GM12873 (cell line): Measurements from ENCODE around the gene CAMK2B.

Source experiments
- TF ChIP-seq, protein P1 (sequence below): IDR thresholded peaks from 2 replicates; pipeline ENCODE4 v1.5.1; 2012; ENCODE audit warnings: low read depth, mild to moderate bottlenecking, moderate library complexity, low read length, control low read depth; ENCODE audit not compliant: insufficient read depth; ENCODE audit errors: missing control alignments

The CAMK2B gene

DNA sequence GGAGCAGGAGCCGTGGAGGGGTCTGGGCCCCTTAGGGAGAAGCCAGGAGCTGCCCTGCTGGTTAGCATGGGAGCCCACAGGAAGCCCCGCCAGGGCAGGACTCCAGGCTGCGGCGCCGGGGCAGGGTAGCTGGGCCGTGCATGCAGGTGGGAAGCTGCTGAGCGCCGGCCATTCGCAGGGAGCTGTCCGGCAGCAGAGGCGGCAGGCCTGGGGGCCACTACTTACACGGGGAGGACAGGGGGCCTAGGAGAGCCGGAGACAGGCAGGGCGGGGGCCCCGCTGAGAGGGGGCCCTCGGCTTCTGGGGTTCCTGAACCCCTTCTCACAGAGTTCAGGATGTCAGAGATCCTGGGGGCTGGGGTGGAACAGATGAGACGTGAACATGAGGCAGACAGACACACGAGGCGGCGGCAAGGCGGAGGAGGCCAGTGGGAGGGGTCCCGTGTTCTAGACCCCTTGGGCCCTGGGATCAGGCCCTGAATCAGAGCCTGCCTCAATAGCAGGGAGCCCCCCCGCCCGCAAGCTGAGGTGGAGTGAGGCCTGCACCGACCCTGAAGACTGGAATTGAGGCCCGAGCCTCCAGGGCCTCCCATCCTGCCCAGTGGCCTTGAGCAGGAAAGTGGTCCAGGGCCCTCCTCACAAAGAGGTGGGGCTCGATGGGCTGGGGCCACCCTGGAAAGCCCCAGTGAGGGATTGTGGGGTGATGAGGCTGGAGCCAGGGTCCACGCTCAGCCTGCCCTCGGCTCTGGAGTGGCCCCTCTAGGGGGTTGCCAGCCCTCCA, 96.6 kb downstream of the CAMK2B start:
- TF ChIP-seq, protein P1, sequence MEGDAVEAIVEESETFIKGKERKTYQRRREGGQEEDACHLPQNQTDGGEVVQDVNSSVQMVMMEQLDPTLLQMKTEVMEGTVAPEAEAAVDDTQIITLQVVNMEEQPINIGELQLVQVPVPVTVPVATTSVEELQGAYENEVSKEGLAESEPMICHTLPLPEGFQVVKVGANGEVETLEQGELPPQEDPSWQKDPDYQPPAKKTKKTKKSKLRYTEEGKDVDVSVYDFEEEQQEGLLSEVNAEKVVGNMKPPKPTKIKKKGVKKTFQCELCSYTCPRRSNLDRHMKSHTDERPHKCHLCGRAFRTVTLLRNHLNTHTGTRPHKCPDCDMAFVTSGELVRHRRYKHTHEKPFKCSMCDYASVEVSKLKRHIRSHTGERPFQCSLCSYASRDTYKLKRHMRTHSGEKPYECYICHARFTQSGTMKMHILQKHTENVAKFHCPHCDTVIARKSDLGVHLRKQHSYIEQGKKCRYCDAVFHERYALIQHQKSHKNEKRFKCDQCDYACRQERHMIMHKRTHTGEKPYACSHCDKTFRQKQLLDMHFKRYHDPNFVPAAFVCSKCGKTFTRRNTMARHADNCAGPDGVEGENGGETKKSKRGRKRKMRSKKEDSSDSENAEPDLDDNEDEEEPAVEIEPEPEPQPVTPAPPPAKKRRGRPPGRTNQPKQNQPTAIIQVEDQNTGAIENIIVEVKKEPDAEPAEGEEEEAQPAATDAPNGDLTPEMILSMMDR = no peak

- TF ChIP-seq, protein P1 = no peak
Observed at GRCh38 chr7:44227911-44228310, 97.5 kb downstream of the CAMK2B start.

DNA sequence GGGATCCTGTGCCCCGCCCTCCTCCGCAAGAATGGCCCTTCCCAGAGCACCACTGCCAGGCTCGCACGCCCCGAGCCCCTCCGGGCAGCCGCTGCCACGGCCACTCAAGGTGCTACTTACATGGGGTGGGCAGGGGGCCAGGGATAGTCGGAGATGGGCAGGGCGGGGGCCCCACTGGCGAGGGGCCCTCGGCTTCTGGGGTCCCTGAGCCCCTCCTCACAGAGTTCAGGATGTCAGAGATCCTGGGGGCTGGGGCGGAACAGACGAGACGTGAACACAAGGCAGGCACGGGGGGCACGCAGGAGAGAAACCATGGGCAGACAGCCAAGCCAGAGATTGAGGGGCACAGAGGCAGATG, 99.0 kb downstream of the CAMK2B start:
- TF ChIP-seq, protein P1 = no peak

GRCh38 chr7:44225566-44226395, 99.6 kb downstream of the CAMK2B start:
- TF ChIP-seq, protein P1 = no peak

DNA sequence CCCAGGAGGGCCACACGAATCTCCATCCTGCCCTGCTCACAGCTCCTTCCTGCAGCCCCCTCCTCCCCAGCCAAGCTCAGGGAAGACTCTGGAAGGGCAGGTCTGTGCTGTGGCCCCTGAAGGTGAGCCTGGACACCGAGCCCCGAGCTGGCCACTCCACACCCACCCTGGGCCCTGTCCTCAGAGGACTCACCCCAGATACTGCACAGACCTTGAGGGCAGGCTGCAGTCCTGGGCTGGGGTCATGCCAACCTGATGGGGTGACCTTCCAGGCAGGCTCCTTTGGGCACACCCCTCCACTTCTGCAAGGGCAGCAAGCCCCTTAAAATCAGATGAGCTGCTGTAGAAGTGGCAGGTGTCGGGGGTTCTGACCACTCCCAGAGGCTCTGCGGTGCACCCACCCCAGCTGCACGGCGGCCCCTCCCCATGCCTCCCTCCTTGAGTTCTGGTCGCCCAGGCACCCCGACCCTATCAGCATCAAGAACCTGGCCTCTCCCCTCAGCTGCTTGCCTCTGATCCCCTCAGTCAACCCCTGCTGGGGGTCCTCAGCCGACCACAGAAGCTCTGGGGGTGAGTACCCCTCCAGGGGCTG, 100.3 kb downstream of the CAMK2B start:
- TF ChIP-seq, protein P1 = no peak

DNA sequence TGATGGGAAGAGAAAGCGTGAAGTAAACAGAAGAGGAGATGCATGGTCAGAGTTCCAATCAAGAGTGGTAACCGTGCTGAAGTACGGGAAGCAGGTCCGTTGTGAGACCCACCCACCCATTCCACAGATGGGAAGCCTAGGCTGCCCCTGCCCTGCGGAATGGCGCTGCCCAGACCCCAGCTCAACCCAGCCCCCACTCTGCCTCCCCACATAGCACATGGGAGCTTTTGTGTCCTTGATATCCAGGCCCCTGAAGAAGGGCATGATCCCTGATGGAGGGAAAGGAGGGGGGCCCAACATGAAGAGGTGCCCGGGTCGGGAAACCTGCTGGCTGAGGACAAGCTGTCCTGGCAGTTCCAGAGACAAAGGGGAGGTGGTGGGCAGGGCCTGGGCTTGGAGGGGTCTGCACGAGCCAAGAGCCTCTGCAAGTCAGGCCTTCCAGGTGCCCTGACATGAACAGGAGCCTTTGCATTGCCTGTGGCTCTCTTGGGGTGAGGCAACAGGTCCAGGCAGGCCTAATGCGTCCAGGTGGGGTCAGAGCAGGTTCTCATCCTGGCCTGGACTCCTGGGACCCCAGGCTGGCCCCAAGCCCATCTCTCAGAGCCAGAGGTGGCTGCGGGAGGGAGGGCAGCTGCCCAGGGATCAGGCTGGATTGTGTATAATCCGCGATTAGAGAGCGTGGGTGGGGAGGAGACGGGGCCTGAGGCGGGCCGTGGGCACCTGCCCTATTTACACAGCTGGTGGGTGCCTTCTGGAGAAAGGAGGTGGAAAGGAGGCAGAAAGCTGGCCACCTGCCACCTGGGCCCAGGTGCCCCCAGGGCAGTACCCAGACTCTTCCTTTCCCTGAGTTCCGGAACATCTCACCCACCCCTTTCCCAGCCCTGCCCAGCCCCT, 101.1 kb downstream of the CAMK2B start:
- TF ChIP-seq, protein P1 = no peak
